ENCODE results near the gene PPP1R14C.

The PPP1R14C gene

GRCh38 chr6:150273457-150274309, 130.8 kb downstream of the PPP1R14C start:
- DNase-seq, result no peak

- DNase-seq, result no peak
Observed at GRCh38 chr6:150275489-150275888, 132.6 kb downstream of the PPP1R14C start.

DNA sequence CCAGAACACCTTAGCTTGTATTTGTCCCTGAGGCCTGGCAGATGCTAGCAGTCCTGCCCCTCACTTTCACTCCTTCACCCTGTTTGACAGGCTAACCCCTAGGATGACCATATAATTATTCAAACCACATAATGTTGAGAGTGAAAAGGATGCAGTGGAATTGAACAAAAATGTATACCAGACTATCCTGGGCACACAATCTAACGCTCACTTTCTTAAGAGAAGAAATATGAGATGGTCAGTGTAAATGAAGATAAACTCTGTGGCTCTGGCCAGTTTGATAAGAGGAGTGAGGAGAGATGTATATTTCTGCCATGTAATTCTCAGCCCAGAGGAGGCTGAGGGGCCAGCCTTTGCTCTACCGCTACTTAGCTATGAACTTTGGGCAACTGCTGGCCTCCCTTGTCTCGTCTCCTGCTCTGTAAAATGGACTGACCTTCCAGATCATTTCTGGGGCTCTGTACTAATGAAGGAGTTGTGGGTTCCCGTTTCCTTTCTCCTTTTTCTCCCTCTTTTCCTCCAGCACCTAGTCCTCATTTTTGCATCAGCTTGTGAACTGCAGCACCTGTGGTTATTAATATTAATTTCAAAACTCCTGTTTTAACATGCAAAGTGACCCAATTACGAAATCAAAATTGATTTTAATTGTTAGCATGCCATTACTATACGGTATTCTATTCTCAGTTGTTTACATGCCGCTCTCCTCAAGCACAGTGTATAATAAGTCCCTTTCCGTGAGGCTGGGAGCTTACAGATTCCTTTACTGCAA, 133.5 kb downstream of the PPP1R14C start:
- DNase-seq, result no peak

DNA sequence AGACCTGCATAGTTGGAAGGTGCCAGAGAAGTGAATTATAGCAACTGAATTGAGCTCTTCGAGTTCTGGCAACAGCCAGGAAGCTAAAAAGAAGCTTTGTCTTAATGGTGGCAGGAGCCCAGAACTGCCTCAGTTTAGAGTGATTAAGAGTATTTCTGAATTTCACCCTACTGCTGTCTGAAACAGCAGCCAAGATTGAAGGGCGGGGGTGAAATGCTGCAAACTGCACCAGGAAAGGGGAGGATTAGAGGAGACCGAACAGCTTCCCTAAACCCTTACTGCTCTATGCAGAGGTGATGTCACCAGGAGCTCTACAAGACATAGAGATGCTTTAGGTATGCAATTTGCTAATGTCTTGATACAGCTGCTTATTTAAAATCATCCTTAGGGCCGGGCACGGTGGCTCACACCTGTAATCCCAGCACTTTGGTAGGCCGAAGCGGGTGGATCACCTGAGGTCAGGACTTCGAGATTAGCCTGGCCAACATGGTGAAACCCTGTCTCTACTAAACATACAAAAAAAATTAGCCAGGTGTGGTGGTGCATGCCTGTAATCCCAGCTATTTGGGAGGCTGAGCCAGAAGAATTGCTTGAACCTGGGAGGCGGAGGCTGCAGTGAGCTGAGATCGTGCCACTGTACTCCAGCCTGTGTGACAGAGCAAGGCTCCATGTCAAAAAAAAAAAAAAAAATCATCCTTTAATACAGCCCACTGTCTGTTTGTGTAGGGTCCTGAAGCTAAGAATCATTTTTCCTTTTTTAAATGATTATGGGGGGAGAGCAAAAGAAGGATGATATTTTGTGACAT, 134.3 kb downstream of the PPP1R14C start:
- no peak for DNase-seq

DNA sequence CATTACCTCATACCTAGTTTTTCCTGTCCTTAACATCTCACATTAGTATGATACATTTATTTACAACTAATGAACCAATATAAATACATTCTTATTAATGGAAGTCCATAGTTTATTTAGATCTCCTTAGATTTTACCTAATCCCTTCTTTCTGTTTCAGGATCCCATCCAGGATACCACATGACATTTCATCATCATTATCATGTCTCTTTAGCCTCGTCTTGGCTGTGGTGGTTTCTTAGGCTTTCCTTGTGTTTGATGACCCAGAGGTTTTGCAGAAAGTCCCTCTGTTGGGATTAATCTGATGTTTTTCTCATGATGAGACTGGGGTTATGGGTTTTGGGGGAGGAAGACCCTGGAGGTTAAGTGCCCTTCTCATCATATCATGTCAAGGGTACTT, 136.7 kb downstream of the PPP1R14C start:
- no peak for DNase-seq

DNA sequence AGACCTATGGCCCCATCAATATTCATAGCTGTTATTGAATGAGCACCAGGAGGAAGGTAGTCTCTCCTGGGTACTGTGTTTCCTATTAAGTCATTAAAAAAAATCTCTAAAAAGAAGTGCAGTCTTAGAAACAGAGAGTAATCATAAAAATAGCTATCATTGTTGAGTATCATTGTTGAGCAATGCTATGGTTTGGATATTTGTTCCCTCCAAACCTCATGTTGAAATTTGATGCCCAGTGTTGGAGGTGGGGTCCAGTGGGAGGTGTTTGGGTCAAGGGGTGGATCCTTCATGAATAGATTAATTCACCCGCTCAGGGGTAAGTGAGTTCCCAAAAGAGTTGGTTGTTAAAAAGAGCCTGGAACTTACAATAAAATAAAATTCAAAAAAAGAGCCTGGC, 137.9 kb downstream of the PPP1R14C start:
- no peak for DNase-seq

DNA sequence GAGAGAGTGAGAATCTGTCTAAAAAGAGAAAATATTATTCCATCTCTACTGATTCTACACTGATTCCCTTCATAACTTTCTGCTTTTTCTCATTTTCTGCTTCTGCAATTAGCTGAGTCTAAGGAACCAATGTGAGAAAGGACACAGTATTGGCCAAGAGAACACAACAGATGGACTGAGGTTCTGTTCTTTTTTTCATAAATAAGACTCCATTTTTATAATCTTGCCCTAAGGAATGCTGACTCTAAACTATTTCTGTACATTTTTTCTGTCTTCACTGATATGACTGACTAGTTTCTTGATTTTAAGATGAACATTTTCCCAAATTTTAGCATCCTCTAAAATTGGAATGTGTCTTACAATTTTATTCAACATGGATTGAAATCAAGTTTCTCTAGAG, 138.9 kb downstream of the PPP1R14C start:
- DNase-seq, result no peak

- DNase-seq, result no peak
Observed at GRCh38 chr6:150282806-150283205, 140.0 kb downstream of the PPP1R14C start.

DNA sequence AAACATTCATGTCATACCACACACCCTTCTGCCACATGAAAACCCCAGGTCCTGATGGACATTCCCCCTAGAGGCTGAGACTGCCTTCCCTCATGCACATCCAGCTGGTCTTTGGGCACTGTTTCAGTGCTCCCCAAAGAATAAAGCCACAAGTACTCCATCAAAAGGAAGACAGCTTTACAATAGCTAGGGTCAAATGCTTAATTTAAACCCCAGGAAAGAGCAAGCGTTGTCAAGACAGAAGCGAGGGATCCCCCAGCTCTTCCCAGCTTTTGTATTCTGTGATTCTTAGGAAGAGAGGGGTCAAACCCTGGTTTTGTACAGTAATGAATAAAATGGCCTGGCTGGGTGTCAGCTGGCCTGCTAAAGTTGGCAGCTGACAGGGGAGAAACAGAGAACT, 143.6 kb downstream of the PPP1R14C start:
- DNase-seq, result no peak

- no peak for DNase-seq
Observed at GRCh38 chr6:150286912-150287311, 144.1 kb downstream of the PPP1R14C start.

- no peak for DNase-seq
Observed at GRCh38 chr6:150288456-150288855, 145.6 kb downstream of the PPP1R14C start.

DNA sequence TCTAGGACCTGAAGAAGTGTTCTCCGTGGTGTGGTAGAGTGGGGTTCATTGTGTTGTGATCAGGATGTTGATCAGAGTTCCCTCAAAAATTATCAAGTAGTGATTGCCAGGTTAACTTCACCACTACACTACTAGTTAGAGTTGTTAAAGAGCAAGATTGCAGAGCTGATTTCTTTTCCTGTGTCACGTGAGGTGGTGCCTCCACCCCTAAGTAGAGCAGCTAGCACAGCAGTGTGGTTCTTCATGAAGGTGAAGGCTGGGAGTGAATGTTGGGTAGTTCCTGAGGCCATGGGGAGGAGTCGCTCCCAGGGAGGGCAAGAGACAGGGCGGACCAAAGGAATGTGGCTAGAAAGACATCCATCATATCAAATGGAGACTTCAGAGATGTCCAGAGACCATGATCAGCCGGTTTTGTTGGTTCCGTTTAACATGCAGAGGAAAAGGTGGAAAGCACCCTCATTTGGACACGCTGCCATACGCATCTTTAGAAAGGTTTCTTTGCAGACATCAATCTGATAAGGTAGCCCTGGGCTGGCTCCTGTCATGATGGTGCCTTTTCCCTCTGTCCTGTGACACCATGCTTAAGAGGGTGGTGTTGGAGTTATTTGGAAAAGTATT, 146.7 kb downstream of the PPP1R14C start:
- DNase-seq, result no peak

DNA sequence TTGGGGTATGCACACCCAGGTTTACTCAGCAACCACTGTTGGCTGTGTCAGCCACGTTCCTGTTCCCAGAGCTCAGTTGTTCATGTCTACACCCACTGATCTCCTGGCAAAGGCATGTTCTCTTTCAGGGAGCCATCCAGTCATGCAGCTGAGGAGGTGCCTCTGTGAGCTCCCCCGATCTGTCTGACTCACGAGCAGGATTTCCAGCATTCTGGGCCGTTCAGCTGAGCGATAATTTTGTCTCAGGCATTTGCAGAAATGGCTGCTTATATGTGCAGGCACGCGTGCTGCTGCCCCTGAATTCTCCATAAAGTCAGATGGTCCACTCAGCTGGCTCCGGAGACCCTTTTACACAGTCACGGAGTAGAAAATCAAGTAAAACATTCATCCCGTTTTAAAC, 147.6 kb downstream of the PPP1R14C start:
- DNase-seq, result no peak

DNA sequence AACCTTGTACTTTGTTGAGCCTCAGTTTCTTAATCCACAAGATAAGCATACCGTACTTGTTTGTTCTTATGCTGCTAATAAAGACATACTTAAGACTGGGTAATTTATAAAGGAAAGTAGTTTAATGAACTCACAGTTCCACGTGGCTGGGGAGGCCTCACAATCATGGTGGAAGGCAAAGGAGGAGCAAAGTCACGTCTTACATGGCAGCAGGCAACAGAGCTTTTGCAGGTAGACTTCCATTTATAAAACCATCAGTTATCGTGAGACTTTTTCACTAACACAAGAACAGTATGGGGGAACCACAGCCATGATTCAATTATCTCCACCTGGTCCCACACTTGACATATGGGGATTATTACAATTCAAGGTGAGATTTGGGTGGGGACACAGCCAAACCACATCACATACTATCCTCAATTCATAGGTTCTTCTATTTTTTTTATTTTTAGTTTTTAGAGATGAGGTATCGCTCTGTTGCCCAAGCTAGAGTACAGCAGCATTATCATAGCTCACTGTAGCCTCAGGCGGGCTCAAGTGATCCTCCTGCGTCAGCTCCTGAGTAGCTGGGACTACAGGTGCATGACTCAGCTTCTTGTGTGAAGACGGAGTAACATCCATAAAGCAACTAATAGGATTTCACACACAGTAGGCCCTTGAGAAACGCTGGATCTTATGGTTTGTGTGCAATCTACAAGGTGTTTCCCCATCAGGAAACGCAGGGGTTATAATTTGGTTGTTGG, 149.3 kb downstream of the PPP1R14C start:
- no peak for DNase-seq

DNA sequence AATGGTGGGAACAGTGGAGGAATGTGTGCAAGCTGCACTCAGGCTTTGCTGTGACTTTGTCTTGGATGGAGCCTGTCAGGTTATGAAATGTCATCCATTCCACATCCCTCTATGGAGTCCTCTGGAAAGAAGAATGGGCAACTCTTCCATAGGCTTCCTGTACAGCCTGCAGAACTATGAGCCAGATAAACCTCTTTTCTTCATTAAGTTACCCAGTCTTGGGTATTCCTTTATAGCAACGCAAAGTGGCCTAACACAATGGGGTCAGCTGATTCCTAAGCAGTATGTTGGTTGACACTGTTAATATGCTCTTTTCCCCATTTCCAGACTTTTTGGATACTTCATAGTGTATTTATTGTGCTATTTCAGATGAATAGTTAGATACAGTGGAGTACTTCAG, 150.2 kb downstream of the PPP1R14C start:
- DNase-seq, result no peak

- DNase-seq, result no peak
Observed at GRCh38 chr6:150293423-150294173, 150.8 kb downstream of the PPP1R14C start.

DNA sequence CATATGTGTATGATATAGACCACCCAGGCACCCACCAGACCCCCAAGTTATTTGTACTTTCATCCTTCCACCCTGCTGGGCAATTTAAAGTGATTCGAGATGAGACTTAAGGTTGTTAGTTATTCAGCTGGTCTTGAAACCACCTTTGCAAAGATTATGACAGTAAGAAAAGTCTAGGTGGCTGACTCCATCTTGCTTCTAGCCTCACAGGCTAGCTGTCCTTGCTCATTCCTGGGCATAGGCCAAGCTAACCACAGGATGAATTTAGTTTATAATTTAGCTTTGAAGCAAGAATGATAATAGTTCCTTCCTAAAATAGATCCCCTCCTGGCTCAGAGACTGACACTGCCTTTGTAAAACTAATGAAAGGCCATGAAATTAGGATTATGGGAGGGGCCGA, 154.0 kb downstream of the PPP1R14C start:
- no peak for DNase-seq

DNA sequence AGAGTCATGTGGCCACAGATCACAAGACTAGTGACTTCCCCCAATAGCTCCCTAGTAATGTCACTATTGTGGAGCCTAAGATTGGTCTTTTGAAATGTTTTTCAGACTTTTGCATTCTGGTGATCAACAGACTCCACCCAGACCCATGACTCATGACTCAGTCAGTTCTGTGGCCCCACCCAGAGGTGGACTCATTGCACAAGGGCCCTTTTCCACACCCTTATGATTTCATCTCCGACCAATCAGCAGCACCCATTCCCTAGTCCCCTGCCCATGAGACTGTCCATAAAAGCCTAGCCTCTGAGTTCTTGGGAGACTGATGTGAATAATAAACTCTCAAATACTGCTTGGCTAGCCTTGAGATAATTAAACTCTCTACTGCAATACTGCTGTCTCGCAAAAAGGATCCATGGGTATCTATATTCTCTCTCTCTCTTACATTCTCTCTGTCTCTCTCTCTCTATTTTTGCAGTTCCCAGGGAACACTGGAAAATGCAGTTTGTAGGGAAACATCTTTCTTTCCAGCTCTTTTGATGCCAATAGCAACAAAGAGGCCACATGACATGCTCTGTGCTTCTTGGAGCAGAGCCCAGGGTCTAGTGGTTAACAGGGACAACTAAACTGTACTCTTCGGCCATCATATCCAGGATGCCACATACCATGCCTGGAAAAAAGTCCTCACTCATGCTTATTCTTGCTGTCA, 154.6 kb downstream of the PPP1R14C start:
- no peak for DNase-seq

DNA sequence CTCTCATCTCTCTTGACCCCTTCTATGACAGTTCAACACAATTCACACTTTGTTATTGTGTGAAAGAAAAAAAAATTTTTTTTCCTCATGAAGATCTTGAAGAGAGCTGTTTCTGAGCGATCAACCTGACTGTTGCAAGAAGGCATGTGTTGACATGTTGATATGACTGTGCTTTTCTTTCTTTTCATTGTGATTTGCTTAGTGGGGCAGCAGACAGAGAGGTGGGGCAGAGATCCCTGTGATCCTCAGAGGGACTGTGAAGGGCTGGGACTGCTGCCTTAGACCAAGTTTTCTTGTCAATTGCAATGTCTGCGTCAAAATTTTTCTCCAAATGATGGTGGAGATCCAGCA, 155.2 kb downstream of the PPP1R14C start:
- no peak for DNase-seq

DNA sequence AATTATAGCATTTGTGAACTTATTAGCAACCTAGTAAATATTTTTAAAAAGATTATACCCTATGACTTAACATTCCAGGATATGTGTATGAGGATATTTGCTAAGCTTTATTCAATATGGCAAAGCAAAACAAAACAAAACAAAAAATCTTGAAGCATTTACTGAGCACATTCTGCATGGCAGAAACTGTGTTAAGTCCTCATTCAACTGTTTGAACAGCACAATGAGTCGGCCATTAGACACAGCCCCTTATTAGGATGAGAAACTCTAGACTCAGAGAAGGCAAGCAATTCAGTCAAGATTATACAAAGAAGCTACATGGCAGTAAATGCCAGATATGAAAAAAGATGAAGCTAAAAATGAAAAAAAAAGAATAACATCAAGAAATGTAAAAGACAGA, 155.8 kb downstream of the PPP1R14C start:
- DNase-seq, result no peak

Data from activated T-cell treated with anti-CD3 and anti-CD28 coated beads, Interleukin-2, amount 50 U/mL, for 1 hour (primary cell).